Endodermal cell (in vitro differentiated cells): ENCODE results near the gene TXNDC15. TPM values are rescaled to one million over a fixed set of nuclear protein-coding genes. Genes with fewer than 3 reads are reported as not detected.
A peak's percentile ranks its signal among the peaks of the same experiment; 100 is the strongest.

Experiments used
- DNase-seq: peaks from one replicate; pipeline ENCODE4 v3.0.0-alpha.2; 2017
- H3K27ac ChIP-seq: 2 replicates; pipeline ENCODE4 v1.5.1; 2013; ENCODE audit warnings: mild to moderate bottlenecking, low read depth, low read length, moderate library complexity
- H3K27me3 ChIP-seq: 2 replicates; pipeline ENCODE4 v1.6.1; 2013; ENCODE audit warnings: mild to moderate bottlenecking, low read length, moderate library complexity; ENCODE audit not compliant: insufficient read depth, control insufficient read depth, poor library complexity, severe bottlenecking
- H3K36me3 ChIP-seq: 2 replicates; pipeline ENCODE4 v1.7.0; 2013; ENCODE audit warnings: mild to moderate bottlenecking, low read length, moderate library complexity; ENCODE audit not compliant: control insufficient read depth, insufficient read depth
- H3K4me1 ChIP-seq: one replicate; pipeline ENCODE4 v1.7.0; 2013; ENCODE audit warnings: low read length; ENCODE audit not compliant: control insufficient read depth, insufficient read depth
- H3K4me3 ChIP-seq: 2 replicates; pipeline ENCODE4 v1.5.1; 2013; ENCODE audit warnings: mild to moderate bottlenecking, low read length, moderate library complexity
- H3K9ac ChIP-seq: 2 replicates; pipeline ENCODE4 v1.6.1; 2013; ENCODE audit warnings: mild to moderate bottlenecking, low read length, moderate library complexity; ENCODE audit not compliant: poor library complexity, severe bottlenecking; ENCODE audit errors: extremely low read depth
- H3K9me3 ChIP-seq: 2 replicates; pipeline ENCODE4 v1.6.1; 2013; ENCODE audit warnings: mild to moderate bottlenecking, low read length, moderate library complexity; ENCODE audit not compliant: control insufficient read depth
- H3K27ac Mint-ChIP-seq: 2 replicates; pipeline ENCODE4 v1.8.0; 2020; ENCODE audit warnings: mixed read lengths
- H3K27me3 Mint-ChIP-seq: 2 replicates; pipeline ENCODE4 v1.8.0; 2021; ENCODE audit warnings: mild to moderate bottlenecking, mixed read lengths; ENCODE audit not compliant: insufficient read depth
- H3K36me3 Mint-ChIP-seq: 2 replicates; pipeline ENCODE4 v1.8.0; 2020; ENCODE audit warnings: low read depth, mixed read lengths
- H3K4me1 Mint-ChIP-seq: 2 replicates; pipeline ENCODE4 v1.8.0; 2020; ENCODE audit warnings: mixed read lengths
- H3K4me3 Mint-ChIP-seq: 2 replicates; pipeline ENCODE4 v1.8.0; 2020; ENCODE audit warnings: mild to moderate bottlenecking, moderate library complexity, mixed read lengths
- H3K9me3 Mint-ChIP-seq: 2 replicates; pipeline ENCODE4 v1.8.0; 2020; ENCODE audit warnings: mild to moderate bottlenecking, mixed read lengths
- CTCF ChIP-seq: fragments of 200-600 bp; sonication (generic); conservative IDR thresholded peaks from 2 replicates; pipeline ENCODE4 v1.5.0; 2021; ENCODE audit warnings: antibody characterized with exemption, mild to moderate bottlenecking
- WGBS, 2 experiments: methylation state at CpG; one replicate each; pipeline versions ENCODE4 v1.1.5 to v1.1.7; 2013; ENCODE audit warnings: missing lambda C conversion rate in 2 of 2, mixed read lengths in 1 of 2; ENCODE audit not compliant: insufficient coverage in 1 of 2, insufficient read length in 1 of 2; 5-methylcytosine and 5-hydroxymethylcytosine counted together
- total RNA-seq, 2 donors: library from RNA; stranded (reverse); fragmentation: NEBNext Ultra II Directional in 1 of 2; extraction: Animal tissue kit (Norgen Biotek cat#: 25700) in 1 of 2; gene quantifications; 2 replicates in 1 of 2; 3 replicates in 1 of 2; pipeline ENCODE4 v1.2.1, GENCODE V29; 2021

Gene TXNDC15
- total RNA-seq, 2 donors from 2014 or later = 34.0 to 37.0 TPM

GRCh38 chr5:134934202-134934601 is 60.0 kb downstream of the TXNDC15 start:
- H3K4me3 Mint-ChIP-seq = no peak overlapping the region
- Histone ChIP-seq H3K9me3 (no peaks in the 10 kb centered on the region), H3K4me3 (no peak overlapping the region), H3K27me3 (no peaks in the 10 kb centered on the region), H3K4me1 (peaks cover 3% of the 10 kb centered on the region), H3K36me3 (peaks cover 23% of the 10 kb centered on the region), H3K27ac (peak overlapping the region; percentile 19), H3K9ac (no peak overlapping the region)
- H3K27me3 Mint-ChIP-seq = no peaks in the 10 kb centered on the region
- TF ChIP-seq CTCF = no peak
- peaks cover 8% of the 10 kb centered on the region for H3K4me1 Mint-ChIP-seq
- H3K27ac Mint-ChIP-seq = no peak overlapping the region
- H3K36me3 Mint-ChIP-seq = peaks cover 24% of the 10 kb centered on the region
- no peaks in the 10 kb centered on the region for H3K9me3 Mint-ChIP-seq
- no peak for DNase-seq
- 93 to 98% methylated on average over 2 to 5 of the region's 5 CpGs for WGBS, 2 experiments

GRCh38 chr5:134935711-134936602 is 61.8 kb downstream of the TXNDC15 start:
- no peak overlapping the region for H3K27ac ChIP-seq
- no peaks in the 10 kb centered on the region for H3K27me3 ChIP-seq
- Mint-ChIP-seq H3K9me3 (no peaks in the 10 kb centered on the region), H3K4me3 (no peak overlapping the region), H3K4me1 (peaks cover 8% of the 10 kb centered on the region), H3K27ac (peak overlapping the region; percentile 64), H3K27me3 (no peaks in the 10 kb centered on the region), H3K36me3 (peaks cover 25% of the 10 kb centered on the region)
- no peak overlapping the region for H3K4me3 ChIP-seq
- no peak for DNase-seq
- peaks cover 3% of the 10 kb centered on the region for H3K4me1 ChIP-seq
- H3K9ac ChIP-seq = no peak overlapping the region
- WGBS, 2 experiments = 94 to 100% methylated on average over 2 to 12 of the region's 12 CpGs
- peaks cover 34% of the 10 kb centered on the region for H3K36me3 ChIP-seq
- no peak for TF ChIP-seq CTCF
- no peaks in the 10 kb centered on the region for H3K9me3 ChIP-seq

- 95 to 97% methylated on average over 7 to 8 of the region's 8 CpGs for WGBS, 2 experiments
- Histone ChIP-seq H3K36me3 (peaks cover 27% of the 10 kb centered on the region), H3K27ac (no peak overlapping the region), H3K9me3 (no peaks in the 10 kb centered on the region), H3K4me3 (no peak overlapping the region), H3K9ac (no peak overlapping the region), H3K27me3 (no peaks in the 10 kb centered on the region), H3K4me1 (peaks cover 3% of the 10 kb centered on the region)
- H3K27ac Mint-ChIP-seq = no peak overlapping the region
- no peak for DNase-seq
- peaks cover 8% of the 10 kb centered on the region for H3K4me1 Mint-ChIP-seq
- no peaks in the 10 kb centered on the region for H3K9me3 Mint-ChIP-seq
- peaks cover 27% of the 10 kb centered on the region for H3K36me3 Mint-ChIP-seq
- H3K4me3 Mint-ChIP-seq = no peak overlapping the region
- TF ChIP-seq CTCF = no peak
- no peaks in the 10 kb centered on the region for H3K27me3 Mint-ChIP-seq
Observed at GRCh38 chr5:134937526-134937925, 63.4 kb downstream of the TXNDC15 start.
